Sciatic nerve (tissue), 2 donors: ENCODE data around the gene ENDOD1. TPM values are rescaled to one million over a fixed set of nuclear protein-coding genes. Genes with fewer than 3 reads are reported as not detected.
"Not testable (repeated sequence)": the region's sequence is repeated elsewhere in the genome, so short reads cannot be mapped to it uniquely, and the experiment has no call there.

Experiments used
- ATAC-seq: fragments of 200-7000 bp; cut with Tn5 transposase; one replicate; pipeline ENCODE4 v1.9.1; 2020; ENCODE audit warnings: mild to moderate bottlenecking, moderate library complexity
- DNase-seq: peaks from one replicate; pipeline ENCODE4 v3.0.0-alpha.2; 2020; ENCODE audit warnings: low spot score
- intact Hi-C: fragments of 100-400 bp; cut with DNase I; formaldehyde crosslinking; loops from one replicate; pipeline ENCODE4 v1.14.2; 2022
- total RNA-seq: library from RNA; stranded (reverse); fragmentation: NEBNext Ultra II Directional; extraction: Animal tissue kit (Norgen Biotek cat#: 25700); gene quantifications from one replicate; pipeline ENCODE4 v1.2.1, GENCODE V29; 2021
- donor health status: DM: no; HTN: no; CAD: no.
- donor health status: DM: no; HTN: no; CAD: no.

Gene ENDOD1
- total RNA-seq, 1 donor from 2014 or later, result 104 TPM

GRCh38 chr11:95134491-95134890 is 44.8 kb downstream of the ENDOD1 start:
- DNase-seq (no peak), ATAC-seq (peak; percentile 63)
- intact Hi-C loops, result no loop called here

DNA sequence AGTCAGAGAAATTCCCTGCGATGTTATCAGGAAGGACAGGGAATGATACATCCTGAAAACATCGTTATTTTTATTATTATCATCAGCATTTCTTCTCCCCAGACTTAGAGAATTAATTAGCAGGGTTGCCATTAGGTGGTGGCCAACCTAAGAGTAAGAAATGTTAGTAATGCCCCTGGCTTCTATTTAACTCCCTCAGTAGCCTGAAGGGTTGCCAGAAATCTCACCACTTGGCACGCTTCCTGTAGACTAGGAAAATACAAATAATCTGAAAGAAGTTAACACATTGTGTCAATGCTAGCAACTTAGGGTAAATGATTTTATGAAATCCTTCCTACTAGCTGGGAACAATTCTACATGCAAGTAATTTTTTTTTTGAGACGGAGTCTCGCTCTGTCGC is 45.5 kb downstream of the ENDOD1 start:
- intact Hi-C loops, result no loop called here
- DNase-seq (no peak), ATAC-seq (no peak)

GRCh38 chr11:95135880-95136279 is 46.2 kb downstream of the ENDOD1 start:
- intact Hi-C loops, result no loop called here
- no peak for DNase-seq
- no peak for ATAC-seq

GRCh38 chr11:95136747-95137146 is 47.1 kb downstream of the ENDOD1 start:
- intact Hi-C loops, ATAC-seq, DNase-seq: not testable (repeated sequence)

DNA sequence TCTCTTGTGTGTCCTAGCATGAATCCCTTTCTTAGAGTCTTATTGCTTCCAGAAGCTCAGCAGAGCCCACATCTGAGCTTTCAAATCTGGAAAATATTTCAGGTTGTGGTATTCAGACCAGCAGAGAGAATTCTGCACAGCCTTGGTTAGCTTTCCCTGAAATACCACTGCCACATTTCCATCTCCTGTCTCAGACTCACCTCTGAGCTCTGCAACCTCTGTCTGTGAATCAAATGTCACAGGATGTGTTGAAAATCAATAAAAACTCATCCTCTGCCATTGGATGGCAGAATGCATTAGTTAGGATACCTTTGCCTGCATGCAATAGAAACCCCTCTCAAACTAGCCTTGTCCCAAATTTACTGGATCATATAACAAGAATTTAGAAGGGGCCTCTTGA is 47.7 kb downstream of the ENDOD1 start:
- intact Hi-C loops, result no loop called here
- ATAC-seq, result no peak
- DNase-seq, result no peak

GRCh38 chr11:95138448-95138847 is 48.8 kb downstream of the ENDOD1 start:
- DNase-seq, result no peak
- peak; percentile 71 for ATAC-seq
- intact Hi-C loops, result no loop called here

DNA sequence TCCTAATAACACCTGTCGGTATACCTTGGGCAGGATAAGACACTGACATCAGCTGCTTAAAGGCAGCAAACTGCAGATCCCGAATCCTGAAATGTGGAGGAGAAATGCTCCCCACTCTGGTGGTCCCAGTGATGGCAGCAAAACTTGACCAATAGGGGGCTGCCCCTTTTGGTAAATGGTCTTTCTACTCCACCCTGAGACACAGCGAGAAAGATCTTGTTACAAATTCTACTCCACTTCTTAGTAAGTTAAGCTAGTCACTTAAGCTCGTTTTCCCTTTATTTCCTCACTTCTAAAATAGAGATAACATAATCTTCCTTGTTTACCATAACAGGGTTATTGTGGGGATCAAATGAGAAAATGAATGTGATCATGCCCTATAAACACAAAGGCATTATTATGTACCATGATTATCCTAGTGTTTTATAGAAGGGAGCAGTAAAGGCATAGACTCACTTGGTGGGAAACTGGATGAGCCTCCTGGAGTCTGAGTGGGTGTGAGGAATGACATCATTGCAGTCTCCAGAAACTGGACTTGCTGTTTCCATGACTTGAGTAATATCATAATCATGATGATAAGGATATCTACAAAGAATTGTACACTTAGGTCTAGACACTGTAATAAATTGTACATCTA is 50.9 kb downstream of the ENDOD1 start:
- intact Hi-C loops, result loop anchor here (5.0 kb wide), 1 partner anchor 68 kb away; no protein-coding TSS in a partner anchor
- ATAC-seq, result no peak
- DNase-seq, result no peak

DNA sequence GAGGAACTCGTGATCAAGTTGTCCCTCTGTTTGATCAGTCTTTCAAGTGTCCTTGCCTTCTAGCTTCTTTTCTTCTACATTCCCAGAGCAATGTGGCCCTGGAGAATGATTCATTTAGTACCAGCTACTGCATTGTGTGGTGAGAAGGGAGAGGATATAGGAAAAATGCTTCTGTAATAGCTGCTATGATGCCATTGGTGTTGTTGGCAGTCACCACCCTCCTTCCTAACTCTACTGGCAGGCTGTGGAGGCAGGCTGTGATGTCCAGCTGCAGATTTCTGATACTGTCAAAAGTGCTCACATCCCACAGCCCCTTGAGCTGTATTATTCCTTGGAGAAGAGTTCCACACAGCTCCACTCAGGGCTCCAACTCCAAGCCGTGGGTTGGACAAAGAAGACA is 52.8 kb downstream of the ENDOD1 start:
- intact Hi-C loops, result loop anchor here (5.0 kb wide), 1 partner anchor 70 kb away; no protein-coding TSS in a partner anchor
- DNase-seq (no peak), ATAC-seq (no peak)

DNA sequence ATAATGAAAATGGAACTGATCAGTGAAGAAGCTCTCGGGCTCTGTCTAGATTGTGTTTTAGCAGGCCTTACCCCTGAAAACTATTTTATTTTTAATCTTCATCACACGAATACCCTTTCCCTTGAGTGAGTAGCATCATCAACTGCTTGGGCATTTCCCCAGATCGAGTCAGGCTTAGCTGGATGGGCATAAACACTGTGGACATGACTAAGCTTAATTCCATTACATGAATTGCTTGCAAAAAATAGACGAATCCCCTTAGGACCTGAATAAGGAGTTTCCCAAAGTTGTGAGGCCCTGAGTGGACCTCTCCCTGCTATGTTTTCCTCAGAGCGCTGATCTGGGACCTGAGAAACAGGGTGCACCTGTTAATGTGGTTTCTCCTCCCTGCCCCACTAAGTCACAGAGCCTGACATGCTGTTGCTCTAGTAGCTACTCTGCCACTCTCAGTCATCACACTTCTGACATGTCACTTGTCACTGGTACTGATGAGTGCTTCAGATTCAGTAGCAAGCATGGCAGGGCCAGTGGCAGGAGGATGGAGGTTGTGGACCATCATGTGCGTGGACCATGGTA is 53.5 kb downstream of the ENDOD1 start:
- no peak for DNase-seq
- ATAC-seq, result no peak
- intact Hi-C loops, result loop anchor here (5.0 kb wide), 1 partner anchor 71 kb away; no protein-coding TSS in a partner anchor

DNA sequence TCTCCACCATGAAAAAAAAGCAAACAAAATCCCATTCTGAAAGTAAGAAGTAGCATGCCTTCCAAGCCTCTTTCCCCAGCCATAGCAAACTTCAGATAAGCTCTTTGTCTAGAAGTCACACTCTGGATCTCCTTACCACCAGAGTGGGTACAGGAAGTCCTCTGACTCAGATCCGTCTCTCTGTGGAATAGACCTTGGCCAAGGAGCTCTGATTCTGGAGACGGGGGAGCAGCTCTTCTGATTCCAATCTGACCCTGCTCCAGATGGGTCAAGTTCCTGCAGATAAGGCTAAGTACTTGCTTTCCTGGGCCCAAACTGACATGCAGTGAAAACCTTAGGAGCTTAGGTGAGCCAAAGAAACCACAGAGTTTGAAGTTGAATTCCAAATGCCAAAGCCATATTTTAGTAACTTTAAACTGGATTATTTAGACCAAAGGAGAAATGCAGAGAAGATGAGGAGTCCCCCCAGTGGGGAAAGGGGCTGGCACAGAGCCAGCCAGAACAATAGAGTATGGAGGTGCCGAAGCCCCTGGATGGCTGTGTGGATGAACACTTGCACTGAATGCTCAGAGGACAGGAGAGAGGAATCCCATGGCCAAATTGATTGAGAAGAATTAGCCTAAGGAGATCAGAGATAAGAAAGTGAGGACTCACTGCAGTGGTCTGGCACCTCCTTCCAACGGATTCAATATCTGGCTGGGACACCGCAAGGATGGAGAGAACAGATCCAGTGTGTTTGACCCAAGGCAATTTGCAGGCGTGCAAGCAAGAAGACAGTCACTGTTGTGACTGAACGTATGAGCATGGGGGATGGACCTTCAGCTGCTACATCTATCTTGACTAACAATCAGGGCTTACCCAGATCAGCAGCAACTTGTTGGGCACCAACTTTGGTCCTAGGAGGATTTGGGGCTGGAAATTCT is 54.9 kb downstream of the ENDOD1 start:
- DNase-seq (no peak), ATAC-seq (no peak)
- intact Hi-C loops, result loop anchor here (5.0 kb wide), 1 partner anchor 72 kb away; no protein-coding TSS in a partner anchor

- intact Hi-C loops, result no loop called here
- DNase-seq (no peak), ATAC-seq (no peak)
These were observed 55.9 kb downstream of the ENDOD1 start for GRCh38 chr11:95145430-95146060.

DNA sequence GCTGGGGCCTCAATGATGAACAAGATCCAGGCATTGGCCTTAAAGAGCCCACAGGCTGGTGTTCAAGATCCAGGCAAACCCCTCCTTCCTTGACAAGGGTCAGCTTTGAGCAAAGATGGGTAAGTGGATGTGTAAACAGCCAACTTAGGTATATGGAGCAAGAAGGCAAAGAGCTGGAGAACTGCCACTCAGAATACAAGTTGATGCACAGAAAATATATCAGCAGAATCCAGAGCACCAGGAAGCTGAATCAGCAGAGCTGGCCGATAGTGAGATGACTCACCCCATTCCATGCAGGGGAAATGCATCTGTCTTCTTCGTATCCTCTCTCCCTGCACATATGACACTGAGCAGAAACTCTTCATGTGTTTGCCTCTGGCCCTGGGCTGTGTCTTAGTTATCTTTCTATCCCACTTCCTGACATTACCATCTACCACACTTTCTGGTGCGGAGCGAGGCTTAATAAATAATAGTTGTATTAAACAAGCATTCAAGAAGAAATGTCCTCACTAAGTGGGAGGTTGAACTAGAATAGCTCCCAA is 57.8 kb downstream of the ENDOD1 start:
- ATAC-seq (no peak), DNase-seq (no peak)
- intact Hi-C loops, result no loop called here

GRCh38 chr11:95148406-95148805 is 58.8 kb downstream of the ENDOD1 start:
- DNase-seq, result no peak
- intact Hi-C loops, result no loop called here
- ATAC-seq, result no peak

DNA sequence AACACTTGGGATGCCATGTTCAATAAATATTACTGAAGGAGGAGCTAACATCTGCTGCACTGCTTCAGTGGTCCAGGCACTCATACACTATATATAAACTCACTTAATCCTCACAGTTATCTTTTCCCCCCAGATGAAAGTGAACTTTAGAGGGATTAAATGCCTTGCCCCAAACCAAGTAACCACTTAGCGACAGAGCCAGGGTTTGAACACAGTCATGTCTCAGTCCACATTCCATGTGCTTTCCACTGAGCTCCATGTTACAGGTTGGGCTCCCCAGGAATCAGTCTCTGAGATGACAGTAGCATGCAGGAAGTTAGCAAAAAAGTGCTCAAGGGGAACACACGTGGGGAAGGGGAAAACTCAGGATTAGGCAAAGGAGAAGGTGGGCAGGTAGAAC is 59.3 kb downstream of the ENDOD1 start:
- no peak for ATAC-seq
- DNase-seq, result no peak
- intact Hi-C loops, result no loop called here

- intact Hi-C loops, result loop anchor here (2.0 to 5.0 kb wide), 2 partner anchors 552 to 615 kb away; no protein-coding TSS in a partner anchor
- peak; percentile 79 for DNase-seq
- peak; percentile 55 for ATAC-seq
These were observed 60.2 kb downstream of the ENDOD1 start for GRCh38 chr11:95149651-95150364.

DNA sequence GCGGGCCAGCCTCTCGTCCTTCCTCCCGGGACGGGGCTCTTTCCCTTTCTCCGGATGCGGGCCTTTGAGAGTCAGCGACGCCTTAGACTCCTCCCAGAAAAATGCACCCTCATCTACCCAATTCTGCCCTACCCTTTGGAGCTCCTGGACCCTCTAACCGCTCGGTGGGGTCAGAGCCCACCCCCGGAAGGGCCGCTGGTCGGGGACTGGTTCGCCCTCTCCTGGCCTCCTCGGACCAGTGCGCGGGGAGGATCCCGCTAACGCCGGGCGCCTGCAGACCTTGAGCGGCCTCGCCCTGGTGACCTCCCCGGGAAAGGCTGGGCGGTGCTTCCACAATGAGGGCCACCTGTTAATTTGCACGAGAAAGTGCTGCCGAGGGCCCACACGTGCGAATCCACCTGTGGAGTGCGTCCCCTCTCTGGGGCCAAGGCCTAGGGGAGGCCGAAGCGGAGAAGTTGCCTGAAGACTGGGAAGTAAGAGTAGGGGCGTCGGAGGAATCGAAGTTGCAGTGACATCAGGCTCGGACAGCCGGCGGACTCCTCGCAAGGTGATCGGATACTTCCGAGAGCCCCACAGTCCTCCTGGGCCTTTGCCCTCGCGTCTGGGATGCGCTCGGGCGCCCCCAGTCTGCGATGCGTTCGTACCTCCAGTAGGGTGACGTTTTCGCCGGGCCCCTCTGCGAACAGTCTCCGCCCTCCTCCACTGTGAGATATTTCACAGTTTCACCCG is 61.5 kb downstream of the ENDOD1 start:
- peak; percentile 96 for DNase-seq
- peak; percentile 93 for ATAC-seq
- intact Hi-C loops, result loop anchor here (2.0 to 5.0 kb wide), 2 partner anchors 551 to 614 kb away; no protein-coding TSS in a partner anchor
